HG02870 (cell line): ENCODE results near the gene OSGIN1.

Experiments
- ATAC-seq: cut with Tn5 transposase; IDR thresholded peaks from one replicate; pipeline ENCODE4 v1.9.1; 2021; ENCODE audit warnings: mild to moderate bottlenecking, moderate library complexity; ENCODE audit not compliant: unreplicated experiment

OSGIN1 gene

GRCh38 chr16:83956336-83957289, 3.6 kb downstream of the OSGIN1 start:
- ATAC-seq: no peak

GRCh38 chr16:83957296-83957855, 4.3 kb downstream of the OSGIN1 start:
- ATAC-seq: no peak

- ATAC-seq: no peak
Observed at GRCh38 chr16:83958137-83958845, 5.3 kb downstream of the OSGIN1 start.

GRCh38 chr16:83958846-83959565, 6.0 kb downstream of the OSGIN1 start:
- ATAC-seq: no peak

GRCh38 chr16:83959656-83960434, 6.8 kb downstream of the OSGIN1 start:
- ATAC-seq: no peak

GRCh38 chr16:83960521-83961249, 7.6 kb downstream of the OSGIN1 start:
- no peak for ATAC-seq

- ATAC-seq: no peak
Observed at GRCh38 chr16:83961591-83961990, 8.6 kb downstream of the OSGIN1 start.

GRCh38 chr16:83963277-83964119, 10.5 kb downstream of the OSGIN1 start:
- ATAC-seq: no peak

GRCh38 chr16:83964684-83965443, 11.8 kb downstream of the OSGIN1 start:
- no peak for ATAC-seq

- ATAC-seq: no peak
Observed at GRCh38 chr16:83965444-83966152, 12.6 kb downstream of the OSGIN1 start.

- no peak for ATAC-seq
Observed at GRCh38 chr16:83966153-83966696, 13.2 kb downstream of the OSGIN1 start.

- no peak for ATAC-seq
Observed at GRCh38 chr16:83967091-83967490, 14.1 kb downstream of the OSGIN1 start.

- no peak for ATAC-seq
Observed at GRCh38 chr16:83967838-83968305, 14.8 kb downstream of the OSGIN1 start, which contains the start of gene NECAB2. Gene NECAB2 (plus strand): TSS chr16:83968244. CDS start chr16:83968649, 405 bp downstream.

GRCh38 chr16:83968306-83968851, 15.3 kb downstream of the OSGIN1 start:
- no peak for ATAC-seq

- no peak for ATAC-seq
Observed at GRCh38 chr16:83968891-83969649, 16.0 kb downstream of the OSGIN1 start.
